Prostate gland (tissue), 2 donors: Measurements from ENCODE around the gene CALML3.

Experiments
- CTCF ChIP-seq, 4 experiments: fragments of 200-600 bp in 2 of 4; fragments of 450-650 bp in 2 of 4; sonication (generic) in 2 of 4; IDR thresholded peaks; 1 replicate in 3 of 4; 2 replicates in 1 of 4; pipeline ENCODE4 v1.5.1; 2016 to 2019; ENCODE audit warnings: antibody characterized with exemption in 4 of 4, mild to moderate bottlenecking in 2 of 4, moderate library complexity in 2 of 4
- POLR2A ChIP-seq: fragments of 450-650 bp; IDR thresholded peaks from one replicate; pipeline ENCODE4 v1.6.1; 2016; ENCODE audit warnings: antibody characterized with exemption, mild to moderate bottlenecking
- POLR2AphosphoS5 ChIP-seq: sonication (generic); formaldehyde crosslinking; IDR thresholded peaks from one replicate; pipeline ENCODE4 v1.6.1; 2017; ENCODE audit warnings: antibody characterized with exemption

DNA sequence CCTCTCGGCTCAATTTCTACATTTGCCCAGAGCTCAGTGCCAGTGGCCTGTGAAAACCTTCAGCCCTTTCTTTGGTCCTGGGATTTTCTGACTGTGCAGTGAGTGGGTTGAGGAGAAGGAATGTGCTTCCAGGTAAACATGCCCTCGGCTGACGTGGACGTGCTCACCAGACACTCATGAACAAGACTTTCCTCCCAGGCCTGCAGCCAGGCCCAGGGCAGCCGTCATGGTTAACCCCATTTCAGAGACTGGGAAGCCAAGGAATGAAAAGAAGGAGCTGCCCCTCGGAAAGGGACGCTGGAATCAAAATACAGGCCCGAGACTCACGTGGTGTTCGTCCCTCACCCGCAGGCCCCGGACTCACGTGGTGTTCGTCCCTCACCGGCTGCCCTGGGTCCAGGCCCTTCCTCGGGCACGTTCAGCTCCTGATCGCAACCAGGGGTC, 16.6 kb upstream of the CALML3 start:
- TF ChIP-seq CTCF (IDR thresholded peaks at IDR 0.05) (no peak), POLR2AphosphoS5 (no peak), POLR2A (no peak)
